GM18511 (cell line): ENCODE measurements around the gene KCTD2.
A peak's percentile ranks its signal among the peaks of the same experiment; 100 is the strongest.
"Not testable (repeated sequence)": the region's sequence is repeated elsewhere in the genome, so short reads cannot be mapped to it uniquely, and the experiment has no call there.

ENCODE experiments used
- ATAC-seq: cut with Tn5 transposase; IDR thresholded peaks from one replicate; pipeline ENCODE4 v1.9.1; 2021; ENCODE audit warnings: mild to moderate bottlenecking, moderate library complexity; ENCODE audit not compliant: unreplicated experiment

Gene KCTD2

DNA sequence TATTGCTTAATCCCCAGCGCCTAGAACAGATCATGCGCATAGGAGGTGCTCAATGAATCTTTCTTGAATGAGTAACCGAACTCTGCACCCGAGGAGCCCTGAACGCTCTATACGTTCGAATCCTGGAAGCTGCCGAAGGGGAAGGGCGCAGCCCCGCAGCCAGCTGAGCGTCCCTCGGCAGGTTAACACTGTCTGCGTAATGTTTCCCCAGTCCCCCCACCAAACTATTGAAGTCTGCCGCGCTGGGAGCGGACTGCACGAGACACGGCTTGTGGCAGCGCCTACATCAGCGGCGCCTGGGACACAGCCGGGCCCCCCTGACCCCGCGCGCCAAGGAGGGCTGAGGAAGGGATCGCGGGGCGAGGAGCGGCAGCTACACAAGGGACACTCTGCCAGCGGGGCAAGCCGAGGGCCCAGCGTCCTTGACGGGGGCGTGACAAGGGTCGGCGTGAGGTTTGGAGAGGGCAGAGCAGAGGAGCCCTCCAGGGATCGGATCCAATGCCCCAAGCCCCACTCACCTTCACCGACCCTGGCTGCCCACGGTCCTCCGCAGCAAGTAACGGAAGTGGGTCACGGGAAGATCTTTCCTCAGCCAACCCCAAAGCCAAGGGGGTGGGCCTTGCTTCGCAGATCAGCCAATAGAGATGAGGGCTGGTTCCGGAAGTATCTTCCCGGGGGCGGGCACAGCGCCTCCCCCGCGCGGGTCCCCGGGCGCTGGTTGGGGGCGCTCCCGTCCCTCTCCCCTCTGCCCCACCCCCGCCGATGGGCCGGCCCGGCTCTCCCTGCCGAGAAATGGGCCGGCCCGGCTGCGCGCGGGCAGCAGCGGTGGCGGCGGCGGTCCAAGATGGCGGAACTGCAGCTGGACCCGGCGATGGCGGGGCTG is at the start of gene KCTD2, which contains the start of gene ATP5PD:
KCTD2 (plus strand) TSS at position 819 of the 883 bp plus-strand sequence; CDS start at position 845, 26 bp downstream.
ATP5PD (minus strand) TSS at position 563 of the 883 bp plus-strand sequence. CDS start 4,319 bp downstream, outside the sequence.
- ATAC-seq, result peak; percentile 95

GRCh38 chr17:74998783-74999182 is 48.2 kb upstream of the KCTD2 start:
- ATAC-seq, result no peak

DNA sequence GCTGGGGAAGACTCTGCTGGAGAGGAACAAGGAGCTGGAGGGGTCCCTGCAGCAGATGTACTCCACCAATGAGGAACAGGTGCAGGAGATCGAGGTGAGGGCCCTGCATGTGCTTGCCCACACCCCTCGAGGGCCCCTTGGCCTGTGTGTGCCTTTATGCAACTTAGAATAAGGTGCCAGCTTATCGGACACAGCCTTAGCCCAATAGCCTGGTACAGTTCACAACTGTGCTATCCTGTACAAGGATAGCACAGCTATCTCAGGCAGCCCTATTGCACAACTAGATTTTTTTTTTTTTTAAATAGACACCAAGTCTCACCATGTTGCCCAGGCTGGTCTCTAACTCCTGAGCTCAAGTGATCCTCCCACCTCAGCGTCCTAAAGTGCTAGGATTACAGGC is 47.5 kb upstream of the KCTD2 start:
- no peak for ATAC-seq

DNA sequence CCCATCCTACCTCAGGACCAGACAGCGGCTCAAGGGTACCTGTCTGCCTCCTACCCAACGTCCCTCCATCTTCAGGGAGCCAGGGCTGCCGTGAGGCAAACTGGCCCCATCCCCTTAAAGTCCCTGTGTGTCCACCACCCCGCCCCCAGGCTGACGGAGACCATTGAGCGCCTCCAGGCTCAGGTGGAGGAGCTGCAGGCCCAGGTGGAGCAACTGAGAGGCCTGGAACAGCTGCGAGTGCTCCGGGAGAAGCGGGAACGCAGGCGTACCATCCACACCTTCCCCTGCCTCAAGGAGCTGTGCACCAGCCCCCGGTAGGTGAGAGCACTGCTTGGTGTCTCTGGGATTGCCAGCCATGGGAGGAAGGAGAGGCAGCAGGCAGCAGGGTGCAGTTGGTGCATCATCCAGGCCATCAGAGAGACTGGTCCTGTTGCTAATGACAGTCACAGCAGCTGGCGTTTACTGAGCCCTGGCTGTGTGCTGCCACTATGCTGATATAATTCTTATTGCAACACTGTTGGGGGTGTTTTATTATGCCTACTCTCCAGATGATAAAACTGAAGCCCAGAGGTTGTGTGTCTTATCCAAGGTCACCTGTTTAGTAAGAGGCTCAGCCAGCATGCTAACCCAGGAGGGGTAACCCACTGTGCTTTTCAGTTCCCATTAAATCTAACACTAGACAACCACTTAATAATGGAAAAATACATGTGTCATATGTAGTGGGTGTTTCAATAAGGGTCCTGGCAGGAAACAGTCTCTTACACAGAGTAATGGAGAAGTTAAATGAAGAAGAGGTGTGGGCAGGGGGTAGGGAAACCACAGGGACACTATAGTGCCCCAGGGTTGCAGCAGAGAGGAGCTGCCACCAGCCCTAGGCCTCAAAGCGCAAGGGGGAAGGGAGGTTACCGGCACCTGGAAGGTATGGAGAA is 44.8 kb upstream of the KCTD2 start:
- no peak for ATAC-seq

DNA sequence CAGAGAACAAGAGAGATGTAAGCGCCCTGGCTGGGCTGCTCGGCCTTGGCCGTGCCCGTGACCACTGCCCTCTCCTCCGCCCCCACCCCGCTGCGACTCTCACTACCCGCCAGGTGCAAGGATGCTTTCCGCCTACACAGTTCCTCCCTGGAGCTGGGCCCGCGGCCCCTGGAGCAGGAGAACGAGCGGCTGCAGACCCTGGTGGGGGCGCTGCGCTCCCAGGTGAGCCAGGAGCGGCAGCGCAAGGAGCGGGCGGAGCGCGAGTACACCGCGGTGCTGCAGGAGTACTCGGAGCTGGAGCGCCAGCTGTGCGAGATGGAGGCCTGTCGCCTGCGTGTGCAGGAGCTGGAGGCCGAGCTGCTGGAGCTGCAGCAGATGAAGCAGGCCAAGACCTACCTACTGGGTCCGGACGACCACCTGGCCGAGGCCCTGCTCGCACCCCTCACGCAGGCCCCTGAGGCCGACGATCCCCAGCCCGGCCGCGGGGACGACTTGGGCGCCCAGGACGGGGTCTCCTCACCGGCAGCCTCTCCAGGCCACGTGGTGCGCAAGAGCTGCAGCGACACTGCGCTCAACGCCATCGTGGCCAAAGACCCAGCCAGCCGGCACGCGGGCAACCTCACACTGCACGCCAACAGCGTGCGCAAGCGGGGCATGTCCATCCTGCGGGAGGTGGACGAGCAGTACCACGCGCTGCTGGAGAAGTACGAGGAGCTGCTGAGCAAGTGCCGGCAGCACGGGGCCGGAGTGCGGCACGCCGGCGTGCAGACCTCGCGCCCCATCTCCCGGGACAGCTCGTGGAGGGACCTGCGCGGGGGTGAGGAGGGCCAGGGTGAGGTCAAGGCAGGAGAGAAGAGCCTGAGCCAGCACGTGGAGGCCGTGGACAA is 43.7 kb upstream of the KCTD2 start:
- ATAC-seq, result no peak

- ATAC-seq, result no peak
Observed at GRCh38 chr17:75003957-75004355, 43.1 kb upstream of the KCTD2 start.

DNA sequence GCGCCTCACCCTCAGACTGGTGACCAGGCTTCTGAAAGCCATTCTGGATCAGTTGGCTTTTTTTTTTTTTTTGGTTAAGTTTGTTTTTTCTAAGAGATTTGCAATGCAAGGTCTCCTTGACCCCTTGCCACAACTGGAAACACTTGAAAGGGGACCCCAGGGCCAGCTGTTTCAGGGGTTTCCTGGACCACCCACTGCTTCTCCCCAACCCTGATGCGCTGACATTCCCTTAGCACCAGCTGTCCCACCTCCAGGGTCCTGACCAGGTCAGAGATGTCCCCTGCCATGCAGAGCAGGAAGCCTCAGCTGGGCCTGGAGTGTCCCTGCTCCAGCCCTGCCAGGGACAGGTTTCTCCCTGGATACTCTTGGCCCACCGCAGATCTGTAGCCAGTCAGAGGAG is 42.7 kb upstream of the KCTD2 start:
- ATAC-seq, result no peak

GRCh38 chr17:75005291-75005690 is 41.7 kb upstream of the KCTD2 start:
- no peak for ATAC-seq

GRCh38 chr17:75006084-75006483 is 40.9 kb upstream of the KCTD2 start:
- ATAC-seq, result not testable (repeated sequence)

- no peak for ATAC-seq
Observed at GRCh38 chr17:75006653-75007052, 40.4 kb upstream of the KCTD2 start.

- no peak for ATAC-seq
Observed at GRCh38 chr17:75008373-75008772, 38.7 kb upstream of the KCTD2 start.

- ATAC-seq, result no peak
Observed at GRCh38 chr17:75009139-75009724, 37.8 kb upstream of the KCTD2 start.

DNA sequence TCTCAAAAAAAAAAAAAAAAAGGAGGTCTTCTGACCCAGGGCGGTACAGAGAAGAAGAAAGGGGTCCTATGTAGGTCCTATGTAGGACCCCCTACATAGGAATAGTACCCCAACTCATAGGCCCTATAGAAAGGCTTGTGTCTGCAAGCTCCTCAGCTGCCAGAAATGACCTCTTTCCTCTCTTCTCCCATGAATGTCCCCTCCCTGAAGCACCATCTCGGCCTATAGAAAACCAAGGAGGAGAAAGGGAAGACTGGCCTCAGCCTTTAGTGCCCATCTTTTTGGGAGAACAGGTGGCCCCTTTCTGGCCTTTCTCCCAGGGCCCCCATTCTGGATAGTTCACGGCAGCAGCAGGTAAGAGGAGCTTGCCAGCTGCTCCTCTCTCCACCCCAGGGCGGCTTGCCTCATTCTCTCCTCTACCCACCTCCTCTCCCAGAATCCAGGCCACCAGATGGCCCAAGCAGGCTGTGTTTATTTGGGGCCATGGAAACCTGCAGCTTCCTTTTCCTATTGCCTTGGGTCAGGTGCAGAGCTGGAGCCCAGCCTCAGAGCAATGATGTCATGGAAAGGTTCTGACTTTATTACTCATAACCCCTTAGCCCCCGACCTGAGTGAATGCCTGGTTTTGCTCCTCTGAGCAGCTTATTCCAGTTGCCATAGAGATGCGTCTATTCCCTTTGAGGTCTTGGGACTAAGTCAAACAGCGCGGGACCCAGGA is 36.2 kb upstream of the KCTD2 start:
- ATAC-seq, result no peak

- ATAC-seq, result no peak
Observed at GRCh38 chr17:75011401-75012095, 35.5 kb upstream of the KCTD2 start.

GRCh38 chr17:75012096-75012345 is 35.0 kb upstream of the KCTD2 start:
- ATAC-seq, result no peak

DNA sequence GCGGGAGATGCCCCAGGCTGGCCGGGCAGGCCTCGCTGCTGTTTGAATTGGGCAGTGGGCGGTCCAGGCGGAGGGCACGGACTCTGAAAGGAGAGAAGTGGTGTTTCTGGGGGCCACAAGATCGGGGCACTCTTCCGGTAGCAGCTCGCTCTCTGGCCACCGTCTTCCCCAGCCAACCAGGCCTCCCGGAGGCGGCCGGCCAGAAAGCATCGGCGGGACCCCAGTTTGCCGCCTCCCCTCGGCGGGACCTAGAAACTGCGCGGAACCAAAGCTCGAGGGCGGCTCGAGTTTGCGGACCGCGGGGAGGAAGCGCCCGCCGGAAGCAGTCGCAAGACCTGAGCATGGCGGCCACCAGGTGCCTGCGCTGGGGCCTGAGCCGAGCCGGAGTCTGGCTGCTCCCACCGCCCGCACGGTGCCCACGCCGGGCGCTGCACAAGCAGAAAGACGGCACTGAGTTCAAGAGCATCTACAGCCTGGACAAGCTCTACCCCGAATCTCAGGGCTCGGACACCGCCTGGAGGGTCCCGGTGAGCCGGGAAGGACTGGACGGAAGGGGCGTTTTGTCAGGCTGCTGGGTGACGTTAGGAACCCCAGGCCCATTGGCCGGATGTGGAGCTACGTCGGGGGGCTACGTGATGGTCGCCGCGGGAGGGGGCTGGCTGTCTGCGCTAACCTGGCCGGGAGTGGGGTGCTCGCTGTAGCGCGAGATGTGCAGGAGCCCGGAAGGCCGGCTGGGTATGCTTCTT is 34.5 kb upstream of the KCTD2 start, which contains the start of gene MRPL58:
MRPL58 (plus strand) TSS at position 325 of the 746 bp plus-strand sequence; CDS start at position 342, 17 bp downstream.
- peak; percentile 91 for ATAC-seq

GRCh38 chr17:75013092-75013559 is 33.9 kb upstream of the KCTD2 start:
- no peak for ATAC-seq

DNA sequence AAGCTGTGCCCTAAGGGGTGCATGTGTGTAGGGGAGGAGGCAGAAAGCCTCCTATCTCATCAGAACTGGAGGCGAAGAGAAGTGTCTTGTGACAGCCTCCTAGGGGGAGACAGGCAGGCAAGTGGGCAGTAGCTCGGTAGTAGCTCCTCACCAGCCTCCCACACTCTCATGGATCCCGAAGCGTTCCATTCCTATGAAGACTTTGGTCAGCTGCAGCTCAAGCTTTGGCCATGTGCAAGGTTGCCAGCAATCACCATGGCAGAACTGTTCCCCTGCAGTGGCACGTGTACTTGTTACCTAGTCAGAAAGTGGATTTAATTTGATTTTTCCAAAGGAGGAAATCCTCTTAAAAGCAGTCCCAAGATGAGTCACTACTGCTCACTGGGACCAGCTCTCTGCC is 27.9 kb upstream of the KCTD2 start:
- no peak for ATAC-seq
